Measurements from ENCODE around the gene CACNA1I. TPM values are rescaled to one million over a fixed set of nuclear protein-coding genes. Genes with fewer than 3 reads are reported as not detected.

The CACNA1I gene
- total RNA-seq, 1 donor from 2014 or later, result 0.07 TPM

GRCh38 chr22:39705386-39705785, 134.8 kb downstream of the CACNA1I start:
- DNase-seq (ENCODE audit: low read depth, low spot score), result no peak
- peak overlapping the region; percentile 27 for H3K27ac Mint-ChIP-seq (ENCODE audit: unreplicated experiment)
- no peaks in the 10 kb centered on the region for H3K36me3 Mint-ChIP-seq (ENCODE audit: low read depth)
- H3K4me3 Mint-ChIP-seq, result no peak overlapping the region
- TF ChIP-seq, protein P1, sequence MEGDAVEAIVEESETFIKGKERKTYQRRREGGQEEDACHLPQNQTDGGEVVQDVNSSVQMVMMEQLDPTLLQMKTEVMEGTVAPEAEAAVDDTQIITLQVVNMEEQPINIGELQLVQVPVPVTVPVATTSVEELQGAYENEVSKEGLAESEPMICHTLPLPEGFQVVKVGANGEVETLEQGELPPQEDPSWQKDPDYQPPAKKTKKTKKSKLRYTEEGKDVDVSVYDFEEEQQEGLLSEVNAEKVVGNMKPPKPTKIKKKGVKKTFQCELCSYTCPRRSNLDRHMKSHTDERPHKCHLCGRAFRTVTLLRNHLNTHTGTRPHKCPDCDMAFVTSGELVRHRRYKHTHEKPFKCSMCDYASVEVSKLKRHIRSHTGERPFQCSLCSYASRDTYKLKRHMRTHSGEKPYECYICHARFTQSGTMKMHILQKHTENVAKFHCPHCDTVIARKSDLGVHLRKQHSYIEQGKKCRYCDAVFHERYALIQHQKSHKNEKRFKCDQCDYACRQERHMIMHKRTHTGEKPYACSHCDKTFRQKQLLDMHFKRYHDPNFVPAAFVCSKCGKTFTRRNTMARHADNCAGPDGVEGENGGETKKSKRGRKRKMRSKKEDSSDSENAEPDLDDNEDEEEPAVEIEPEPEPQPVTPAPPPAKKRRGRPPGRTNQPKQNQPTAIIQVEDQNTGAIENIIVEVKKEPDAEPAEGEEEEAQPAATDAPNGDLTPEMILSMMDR (conservative IDR thresholded peaks at IDR 0.05), result no peak
- H3K27me3 Mint-ChIP-seq (ENCODE audit: low read depth), result peaks cover 29% of the 10 kb centered on the region
- no peaks in the 10 kb centered on the region for H3K9me3 Mint-ChIP-seq
- H3K4me1 Mint-ChIP-seq, result peaks cover 19% of the 10 kb centered on the region

DNA sequence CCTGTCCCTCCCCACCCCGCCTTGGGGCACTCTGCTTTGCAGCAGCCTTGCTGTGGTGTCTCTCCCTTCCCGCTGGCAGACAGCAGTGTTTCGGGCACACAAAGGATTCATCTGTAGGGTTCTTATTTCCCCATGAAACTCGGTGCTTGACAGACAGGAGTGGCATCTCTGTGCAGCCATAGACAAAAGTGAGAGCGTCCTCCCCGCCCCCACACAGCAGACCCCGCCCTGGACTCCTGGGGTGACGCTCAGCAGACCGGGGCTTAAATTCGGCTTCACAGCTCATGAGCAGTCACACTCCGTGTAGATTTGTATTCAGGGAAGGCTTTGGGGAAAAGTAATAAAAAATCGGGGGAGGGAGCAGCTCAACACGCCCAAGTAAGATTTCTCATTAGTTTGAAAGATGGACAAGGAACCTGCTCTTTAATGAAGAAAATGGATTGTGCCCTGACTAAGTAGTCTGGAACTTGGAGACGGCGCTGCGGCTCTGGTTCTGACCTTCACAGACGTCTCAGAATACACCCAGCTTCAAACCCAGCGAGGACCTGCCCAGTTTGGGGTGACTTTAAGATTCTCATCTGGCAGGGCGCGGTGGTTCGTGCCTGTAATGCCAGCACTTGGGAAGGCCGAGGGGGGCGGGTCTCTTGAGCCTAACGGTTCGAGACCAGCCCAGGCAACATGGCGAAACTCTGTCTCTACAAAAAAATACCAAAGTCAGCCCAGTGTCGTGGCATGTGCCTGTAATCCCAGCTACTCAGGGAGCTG, 136.0 kb downstream of the CACNA1I start:
- peak overlapping the region; percentile 51 for H3K4me3 Mint-ChIP-seq
- H3K4me1 Mint-ChIP-seq, result peaks cover 9% of the 10 kb centered on the region
- peaks cover 32% of the 10 kb centered on the region for H3K27me3 Mint-ChIP-seq (ENCODE audit: low read depth)
- H3K9me3 Mint-ChIP-seq, result no peaks in the 10 kb centered on the region
- peak overlapping the region; percentile 91 for H3K27ac Mint-ChIP-seq (ENCODE audit: unreplicated experiment)
- H3K36me3 Mint-ChIP-seq (ENCODE audit: low read depth), result no peaks in the 10 kb centered on the region
- no peak for DNase-seq (ENCODE audit: low read depth, low spot score)
- TF ChIP-seq, protein P1 (conservative IDR thresholded peaks at IDR 0.05), result no peak

- Mint-ChIP-seq H3K4me1 (peaks cover 9% of the 10 kb centered on the region), H3K36me3 (ENCODE audit: low read depth) (no peaks in the 10 kb centered on the region), H3K27me3 (ENCODE audit: low read depth) (peaks cover 32% of the 10 kb centered on the region), H3K9me3 (no peaks in the 10 kb centered on the region), H3K27ac (ENCODE audit: unreplicated experiment) (no peak overlapping the region), H3K4me3 (no peak overlapping the region)
- TF ChIP-seq, protein P1 (conservative IDR thresholded peaks at IDR 0.05), result no peak
- no peak for DNase-seq (ENCODE audit: low read depth, low spot score)
Observed at GRCh38 chr22:39707351-39707750, 136.8 kb downstream of the CACNA1I start.

- TF ChIP-seq, protein P1 (conservative IDR thresholded peaks at IDR 0.05), result no peak
- H3K4me3 Mint-ChIP-seq, result no peak overlapping the region
- H3K27ac Mint-ChIP-seq (ENCODE audit: unreplicated experiment), result no peak overlapping the region
- H3K36me3 Mint-ChIP-seq (ENCODE audit: low read depth), result no peaks in the 10 kb centered on the region
- no peak for DNase-seq (ENCODE audit: low read depth, low spot score)
- peaks cover 12% of the 10 kb centered on the region for H3K4me1 Mint-ChIP-seq
- peaks cover 36% of the 10 kb centered on the region for H3K27me3 Mint-ChIP-seq (ENCODE audit: low read depth)
- no peaks in the 10 kb centered on the region for H3K9me3 Mint-ChIP-seq
Observed at GRCh38 chr22:39707816-39708215, 137.3 kb downstream of the CACNA1I start.

DNA sequence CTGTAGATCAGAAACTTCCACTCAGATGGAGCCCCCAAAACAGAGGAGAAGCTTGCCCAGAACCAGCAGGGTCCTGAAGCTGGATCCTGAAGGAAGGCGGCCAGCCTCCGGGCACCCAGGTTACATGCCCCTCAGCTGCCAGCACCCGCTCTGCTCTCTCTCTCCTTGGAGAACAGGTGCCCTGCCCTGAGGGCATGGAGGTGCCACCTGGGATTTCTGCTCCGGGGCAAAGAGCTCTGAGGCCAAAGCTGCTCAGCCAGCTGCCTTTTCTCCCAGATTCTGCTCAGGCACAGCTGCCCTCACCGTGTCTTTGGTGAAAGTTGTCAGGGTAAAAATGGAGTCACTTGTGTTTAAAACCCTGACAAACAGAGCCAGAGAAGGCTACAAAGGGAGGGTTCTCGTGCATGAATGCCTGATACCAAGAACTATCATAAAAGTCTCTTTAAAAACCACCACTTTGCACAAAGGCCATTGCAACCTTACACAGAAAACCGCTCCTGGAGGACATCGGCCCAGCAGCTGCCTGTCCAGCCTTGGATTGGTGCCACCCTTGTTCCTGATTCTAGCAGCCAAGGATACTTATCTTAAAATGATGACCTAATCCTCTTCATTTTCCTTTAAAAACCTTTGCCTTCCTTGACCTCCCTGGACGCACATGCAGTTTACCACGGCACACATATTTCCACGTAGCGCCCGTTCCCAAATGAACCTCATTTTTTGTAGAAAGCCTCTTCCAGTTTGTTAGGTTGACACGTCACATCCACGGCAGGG, 140.0 kb downstream of the CACNA1I start:
- no peak overlapping the region for H3K4me3 Mint-ChIP-seq
- no peaks in the 10 kb centered on the region for H3K9me3 Mint-ChIP-seq
- TF ChIP-seq, protein P1 (conservative IDR thresholded peaks at IDR 0.05), result no peak
- peaks cover 52% of the 10 kb centered on the region for H3K27me3 Mint-ChIP-seq (ENCODE audit: low read depth)
- H3K36me3 Mint-ChIP-seq (ENCODE audit: low read depth), result no peaks in the 10 kb centered on the region
- peaks cover 24% of the 10 kb centered on the region for H3K4me1 Mint-ChIP-seq
- no peak overlapping the region for H3K27ac Mint-ChIP-seq (ENCODE audit: unreplicated experiment)
- DNase-seq (ENCODE audit: low read depth, low spot score), result no peak
